ENCODE measurements around the gene PRR30.

PRR30 gene

DNA sequence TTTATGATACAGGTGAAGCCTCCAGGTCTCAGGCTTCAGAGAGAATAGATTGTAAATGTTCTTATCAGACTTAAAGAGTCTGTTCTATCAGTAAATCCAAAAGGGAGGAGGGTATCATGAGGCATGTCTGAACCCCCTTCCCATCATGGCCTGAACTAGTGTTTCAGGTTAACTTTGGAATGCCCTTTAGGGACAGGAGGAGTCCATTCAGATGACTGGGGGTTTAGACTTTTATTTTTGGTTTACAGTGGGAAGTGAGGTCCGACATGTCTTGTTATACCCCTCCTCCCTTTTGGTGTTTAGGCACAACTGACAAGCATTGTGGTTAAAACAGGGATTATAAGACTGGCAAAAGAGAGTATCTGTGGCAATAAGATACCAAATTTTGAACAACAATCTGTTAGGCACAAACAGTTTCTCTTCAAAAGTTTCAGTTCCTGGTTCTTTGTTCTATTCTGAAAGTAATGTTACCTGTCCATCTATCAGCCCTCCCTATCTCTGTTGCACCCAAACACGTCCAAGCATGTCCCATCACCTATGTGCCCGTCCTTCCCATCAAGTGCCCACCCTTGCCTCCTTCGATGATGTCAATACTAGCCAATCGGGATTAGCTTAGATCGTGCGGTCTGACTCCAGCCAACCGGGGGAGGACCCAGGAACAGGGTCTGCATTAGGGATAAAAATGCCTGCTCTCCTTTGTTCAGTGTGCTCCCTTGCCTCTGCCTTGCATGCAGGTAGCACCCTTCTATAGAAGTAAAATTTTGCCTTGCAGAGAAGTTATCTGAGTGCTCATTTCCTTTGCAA is 26.0 kb upstream of the PRR30 start:
- no peak overlapping the region for H3K4me3 ChIP-seq (ENCODE audit: low read depth, low read length)
- no peak for DNase-seq (ENCODE audit: low read depth)
- TF ChIP-seq, protein P1, sequence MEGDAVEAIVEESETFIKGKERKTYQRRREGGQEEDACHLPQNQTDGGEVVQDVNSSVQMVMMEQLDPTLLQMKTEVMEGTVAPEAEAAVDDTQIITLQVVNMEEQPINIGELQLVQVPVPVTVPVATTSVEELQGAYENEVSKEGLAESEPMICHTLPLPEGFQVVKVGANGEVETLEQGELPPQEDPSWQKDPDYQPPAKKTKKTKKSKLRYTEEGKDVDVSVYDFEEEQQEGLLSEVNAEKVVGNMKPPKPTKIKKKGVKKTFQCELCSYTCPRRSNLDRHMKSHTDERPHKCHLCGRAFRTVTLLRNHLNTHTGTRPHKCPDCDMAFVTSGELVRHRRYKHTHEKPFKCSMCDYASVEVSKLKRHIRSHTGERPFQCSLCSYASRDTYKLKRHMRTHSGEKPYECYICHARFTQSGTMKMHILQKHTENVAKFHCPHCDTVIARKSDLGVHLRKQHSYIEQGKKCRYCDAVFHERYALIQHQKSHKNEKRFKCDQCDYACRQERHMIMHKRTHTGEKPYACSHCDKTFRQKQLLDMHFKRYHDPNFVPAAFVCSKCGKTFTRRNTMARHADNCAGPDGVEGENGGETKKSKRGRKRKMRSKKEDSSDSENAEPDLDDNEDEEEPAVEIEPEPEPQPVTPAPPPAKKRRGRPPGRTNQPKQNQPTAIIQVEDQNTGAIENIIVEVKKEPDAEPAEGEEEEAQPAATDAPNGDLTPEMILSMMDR (conservative IDR thresholded peaks at IDR 0.05; ENCODE audit: low read depth, low read length) = no peak

DNA sequence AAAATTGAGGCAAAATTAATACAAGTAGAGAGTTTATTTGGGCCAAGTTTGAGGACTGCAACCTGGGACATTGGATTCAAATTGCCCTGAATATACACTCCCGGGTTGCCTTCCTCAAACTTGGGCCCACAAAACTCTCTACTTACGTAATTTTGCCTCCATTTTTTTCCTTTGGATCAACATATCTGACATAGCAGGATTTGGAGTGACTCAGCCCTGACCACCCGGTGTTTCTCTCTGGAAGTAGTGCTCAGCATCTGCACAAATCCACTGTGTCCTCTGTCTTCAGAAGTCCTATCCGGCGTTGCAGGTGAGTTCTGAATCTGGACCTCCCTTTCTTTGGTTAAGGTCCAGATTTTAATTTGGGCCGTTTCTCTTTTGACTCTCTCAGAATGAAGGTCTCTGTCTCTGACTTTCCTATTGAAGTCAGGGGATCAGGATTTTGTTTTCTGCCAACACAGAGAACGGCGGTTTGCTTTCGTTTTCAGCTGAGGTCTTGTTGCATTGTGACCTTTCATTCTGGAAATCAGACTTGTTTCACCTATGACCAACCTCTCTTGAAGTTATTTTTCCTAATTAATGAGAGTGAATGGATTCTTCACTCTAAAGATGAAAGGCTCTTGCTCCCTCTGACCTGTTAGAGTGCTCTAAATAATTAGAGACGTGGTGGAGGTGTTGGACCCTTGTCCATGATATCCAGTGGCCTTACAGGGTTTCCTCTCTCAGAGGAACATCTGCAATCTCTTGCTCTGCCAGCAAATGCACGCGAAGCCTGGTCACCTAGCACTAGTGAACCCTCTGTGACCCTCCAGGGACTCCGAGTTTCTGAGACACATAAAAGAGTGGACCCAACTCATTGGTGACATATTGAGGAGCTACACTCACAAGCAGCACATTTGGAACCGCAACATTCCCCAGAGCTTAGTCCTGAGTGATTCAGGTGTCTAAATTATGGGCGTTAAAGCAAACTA is 23.2 kb upstream of the PRR30 start:
- DNase-seq (ENCODE audit: low read depth) = peak; percentile 52
- no peak overlapping the region for H3K4me3 ChIP-seq (ENCODE audit: low read depth, low read length)
- TF ChIP-seq, protein P1 (conservative IDR thresholded peaks at IDR 0.05; ENCODE audit: low read depth, low read length) = no peak

GRCh38 chr2:27160191-27160590 is 21.0 kb upstream of the PRR30 start:
- TF ChIP-seq, protein P1 (conservative IDR thresholded peaks at IDR 0.05; ENCODE audit: low read depth, low read length) = no peak
- no peak overlapping the region for H3K4me3 ChIP-seq (ENCODE audit: low read depth, low read length)
- DNase-seq (ENCODE audit: low read depth) = no peak

GRCh38 chr2:27159271-27159670 is 20.1 kb upstream of the PRR30 start:
- DNase-seq (ENCODE audit: low read depth) = no peak
- TF ChIP-seq, protein P1 (conservative IDR thresholded peaks at IDR 0.05; ENCODE audit: low read depth, low read length) = no peak
- no peak overlapping the region for H3K4me3 ChIP-seq (ENCODE audit: low read depth, low read length)

DNA sequence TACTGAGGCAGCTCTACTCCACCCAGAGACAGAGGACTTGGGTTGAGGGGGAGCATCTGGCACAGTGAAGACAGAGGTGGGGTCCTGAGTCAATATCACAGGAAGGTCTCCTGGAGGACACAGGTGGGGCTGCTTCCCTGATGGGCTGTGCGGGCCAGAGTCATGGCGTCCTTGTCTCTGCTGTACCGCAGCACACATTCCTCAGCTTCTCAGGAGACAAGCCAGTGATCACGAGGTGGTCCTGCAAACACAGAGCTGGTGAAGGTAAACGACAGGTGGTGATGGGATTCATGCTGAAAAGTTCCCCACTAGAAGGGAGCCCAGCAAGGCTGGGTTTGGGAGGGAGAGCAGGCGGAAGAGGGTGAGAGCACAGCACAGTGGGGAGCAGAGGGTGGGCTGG is 19.3 kb upstream of the PRR30 start:
- TF ChIP-seq, protein P1 (conservative IDR thresholded peaks at IDR 0.05; ENCODE audit: low read depth, low read length) = no peak
- no peak for DNase-seq (ENCODE audit: low read depth)
- no peak overlapping the region for H3K4me3 ChIP-seq (ENCODE audit: low read depth, low read length)

- DNase-seq (ENCODE audit: low read depth) = no peak
- no peak overlapping the region for H3K4me3 ChIP-seq (ENCODE audit: low read depth, low read length)
- TF ChIP-seq, protein P1 (conservative IDR thresholded peaks at IDR 0.05; ENCODE audit: low read depth, low read length) = no peak
Measured at GRCh38 chr2:27155069-27155520, 15.9 kb upstream of the PRR30 start.

All from choroid plexus epithelial cell (primary cell).